ENCODE results near the gene LTC4S. TPM values are rescaled to one million over a fixed set of nuclear protein-coding genes. Genes with fewer than 3 reads are reported as not detected.

The LTC4S gene
- total RNA-seq, 1 experiment from 2014 or later = 3.7 TPM

- no peak overlapping the region for H3K56ac ChIP-seq (ENCODE audit: insufficient read length, low read depth, low read length)
- no peak overlapping the region for H2AFZ ChIP-seq (ENCODE audit: low read length)
- no peak overlapping the region for H4K91ac ChIP-seq (ENCODE audit: insufficient read length, low read depth, low read length)
- H4K8ac ChIP-seq (replicated peaks; ENCODE audit: insufficient read length, low read depth, low read length) = no peak overlapping the region
- H2BK20ac ChIP-seq (ENCODE audit: low read depth, low read length, poor library complexity, severe bottlenecking) = no peak overlapping the region
- peaks cover 2% of the 10 kb centered on the region for H4K20me1 ChIP-seq (ENCODE audit: control insufficient read depth, insufficient read depth, insufficient read length)
- H2BK15ac ChIP-seq (ENCODE audit: low read depth, low read length) = no peak overlapping the region
- peaks cover 11% of the 10 kb centered on the region for H3K79me1 ChIP-seq (ENCODE audit: insufficient read depth, low read depth, low read length, poor library complexity, severe bottlenecking)
- no peaks in the 10 kb centered on the region for H3K4me1 ChIP-seq (ENCODE audit: insufficient read depth, low read length)
- no peak overlapping the region for H3K23ac ChIP-seq (ENCODE audit: insufficient read length, low read depth, low read length)
- no peak overlapping the region for H3K9ac ChIP-seq (ENCODE audit: extremely low read depth, insufficient read length, low read length)
- no peak overlapping the region for H2BK12ac ChIP-seq (ENCODE audit: insufficient read length, low read depth, low read length)
- no peaks in the 10 kb centered on the region for H3K27me3 ChIP-seq (ENCODE audit: insufficient read depth, low read length)
- Mint-ChIP-seq H3K27ac (peak overlapping the region in 1 of 3 experiments; percentile 41; a peak in 2 of 7 replicates), H3K27me3 (ENCODE audit: low read depth) (no peaks in the 10 kb centered on the region), H3K9me3 (no peaks in the 10 kb centered on the region), H3K4me3 (no peak overlapping the region), H3K4me1 (peaks cover 17 to 20% of the 10 kb centered on the region in 2 experiments), H3K36me3 (ENCODE audit: insufficient read depth in 1 of 3, low read depth in 3 of 3) (peaks cover 41 to 73% (median 71%) of the 10 kb centered on the region in 3 experiments; a peak in 6 of 7 replicates)
- no peak overlapping the region for H3K27ac ChIP-seq (ENCODE audit: insufficient read length, low read depth, low read length)
- peaks cover 5% of the 10 kb centered on the region; the same call in 1 of the 2 replicates for H3K79me2 ChIP-seq (ENCODE audit: insufficient read depth, low read length)
- no peak overlapping the region for H4K5ac ChIP-seq (ENCODE audit: insufficient read length, low read depth, low read length)
- H2AK5ac ChIP-seq (ENCODE audit: insufficient read length, low read length) = no peak overlapping the region
- H3T11ph ChIP-seq (ENCODE audit: low read length) = no peak overlapping the region
- TF ChIP-seq CTCF (conservative IDR thresholded peaks at IDR 0.05) = no peak
- WGBS (ENCODE audit: extremely low coverage, insufficient read length, low lambda C conversion rate) = no CpG with 5 or more reads among the region's 9 CpGs
- no peak overlapping the region for H3K4ac ChIP-seq (ENCODE audit: low read depth, low read length)
- H3K9me3 ChIP-seq (ENCODE audit: control insufficient read depth, low read depth, low read length) = no peaks in the 10 kb centered on the region
- no peaks in the 10 kb centered on the region for H3K23me2 ChIP-seq (ENCODE audit: insufficient read length, low read depth, low read length, poor library complexity, severe bottlenecking)
- DNase-seq = no peak
- H3K4me2 ChIP-seq (ENCODE audit: insufficient read depth, insufficient read length, low read length) = no peak overlapping the region
- H2BK120ac ChIP-seq (ENCODE audit: low read depth, low read length, poor library complexity, severe bottlenecking) = no peak overlapping the region
- H2BK5ac ChIP-seq (ENCODE audit: insufficient read length, low read length) = no peak overlapping the region
- H3K18ac ChIP-seq (ENCODE audit: insufficient read length, low read depth, low read length) = no peak overlapping the region
- no peak overlapping the region for H3K14ac ChIP-seq (ENCODE audit: insufficient read depth, low read length)
Measured at GRCh38 chr5:179767496-179768100, 26.2 kb upstream of the LTC4S start.

All from H9 (cell line).